Hepatocyte (in vitro differentiated cells): ENCODE measurements around the gene MLPH. TPM values are rescaled to one million over a fixed set of nuclear protein-coding genes. Genes with fewer than 3 reads are reported as not detected.

Source experiments
- DNase-seq: peaks from one replicate; pipeline ENCODE4 v3.0.0-alpha.2; 2016; ENCODE audit warnings: low spot score
- H2AFZ ChIP-seq: fragments of 200-600 bp; sonication (generic); 2 replicates; pipeline ENCODE4 v1.6.0; 2016; ENCODE audit warnings: antibody characterized with exemption, mild to moderate bottlenecking
- H3K27ac ChIP-seq: fragments of 200-600 bp; sonication (generic); 2 replicates; pipeline ENCODE4 v1.5.1; 2016; ENCODE audit warnings: mild to moderate bottlenecking
- H3K27me3 ChIP-seq: fragments of 200-600 bp; sonication (generic); 2 replicates; pipeline ENCODE4 v1.6.1; 2016
- H3K36me3 ChIP-seq: fragments of 200-600 bp; sonication (generic); replicated peaks from 2 replicates; pipeline ENCODE4 v1.5.1; 2016; ENCODE audit warnings: low read depth; ENCODE audit not compliant: insufficient read depth
- H3K4me1 ChIP-seq: fragments of 200-600 bp; sonication (generic); 2 replicates; pipeline ENCODE4 v1.5.1; 2016; ENCODE audit warnings: mild to moderate bottlenecking, moderate library complexity; ENCODE audit not compliant: insufficient read depth
- H3K4me2 ChIP-seq: fragments of 200-600 bp; sonication (generic); 2 replicates; pipeline ENCODE4 v1.6.0; 2016
- H3K4me3 ChIP-seq: fragments of 200-600 bp; sonication (generic); 2 replicates; pipeline ENCODE4 v1.5.1; 2016; ENCODE audit warnings: mild to moderate bottlenecking
- H3K79me2 ChIP-seq: fragments of 200-600 bp; sonication (generic); 2 replicates; pipeline ENCODE4 v1.6.0; 2017; ENCODE audit warnings: mild to moderate bottlenecking
- H3K9me2 ChIP-seq: fragments of 200-600 bp; sonication (generic); replicated peaks from 2 replicates; pipeline ENCODE4 v1.6.0; 2017; ENCODE audit warnings: mild to moderate bottlenecking; ENCODE audit not compliant: insufficient read depth
- H3K9me3 ChIP-seq: fragments of 200-600 bp; sonication (generic); 2 replicates; pipeline ENCODE4 v1.5.1; 2016; ENCODE audit warnings: low read depth, mild to moderate bottlenecking
- H4K20me1 ChIP-seq: fragments of 200-600 bp; sonication (generic); 2 replicates; pipeline ENCODE4 v1.6.0; 2016; ENCODE audit warnings: mild to moderate bottlenecking; ENCODE audit not compliant: insufficient read depth, poor library complexity, severe bottlenecking
- CTCF ChIP-seq: fragments of 200-600 bp; sonication (generic); IDR thresholded peaks from 2 replicates; pipeline ENCODE4 v1.5.1; 2016; ENCODE audit warnings: antibody characterized with exemption, mild to moderate bottlenecking; ENCODE audit not compliant: poor library complexity
- EZH2 ChIP-seq: fragments of 200-600 bp; sonication (generic); IDR thresholded peaks from 2 replicates; pipeline ENCODE4 v1.6.1; 2016; ENCODE audit warnings: antibody characterized with exemption, mild to moderate bottlenecking, borderline replicate concordance
- EZH2phosphoT487 ChIP-seq: fragments of 200-600 bp; sonication (generic); IDR thresholded peaks from one replicate; pipeline ENCODE4 v1.6.1; 2018; ENCODE audit warnings: antibody characterized with exemption, mild to moderate bottlenecking, low read depth, moderate library complexity; ENCODE audit not compliant: unreplicated experiment, severe bottlenecking
- WGBS: methylation state at CpG from one replicate; pipeline ENCODE4 v1.1.6; 2016; ENCODE audit warnings: low lambda C conversion rate; ENCODE audit errors: missing lambda C conversion rate; 5-methylcytosine and 5-hydroxymethylcytosine counted together
- polyA plus RNA-seq: library from polyadenylated mRNA; unstranded; fragments of >200 nt; fragmentation: Nextera tagmentation; extraction: Ambion mirVana; gene quantifications from 2 replicates; pipeline ENCODE4 v1.2.1, GENCODE V29; 2016
- total RNA-seq: library from RNA; depleted of rRNA; stranded (reverse); fragments of >200 nt; gene quantifications from 2 replicates; pipeline ENCODE4 v1.2.3, GENCODE V29; 2014

The MLPH gene
- total and polyA plus RNA-seq, 2 experiments from 2014 or later: 6.7 to 12.3 TPM

GRCh38 chr2:237529452-237530402 lies 42.7 kb downstream of the MLPH start:
- TF ChIP-seq EZH2: no peak
- no peak for TF ChIP-seq EZH2phosphoT487
- no peak for TF ChIP-seq CTCF
- no peak overlapping the region for H2AFZ ChIP-seq
- H3K9me2 ChIP-seq: no peaks in the 10 kb centered on the region
- H3K36me3 ChIP-seq: no peaks in the 10 kb centered on the region
- DNase-seq: no peak
- H3K9me3 ChIP-seq: no peaks in the 10 kb centered on the region
- H3K4me3 ChIP-seq: no peak overlapping the region
- 92% methylated on average over 19 of the region's 19 CpGs for WGBS
- H3K27me3 ChIP-seq: no peaks in the 10 kb centered on the region
- no peaks in the 10 kb centered on the region for H3K79me2 ChIP-seq
- H3K4me2 ChIP-seq: no peak overlapping the region
- no peak overlapping the region for H3K27ac ChIP-seq
- no peaks in the 10 kb centered on the region for H3K4me1 ChIP-seq
- no peaks in the 10 kb centered on the region for H4K20me1 ChIP-seq

- Histone ChIP-seq H3K27me3 (no peaks in the 10 kb centered on the region), H3K79me2 (no peaks in the 10 kb centered on the region), H4K20me1 (no peaks in the 10 kb centered on the region), H2AFZ (no peak overlapping the region), H3K9me3 (no peaks in the 10 kb centered on the region), H3K9me2 (no peaks in the 10 kb centered on the region), H3K36me3 (no peaks in the 10 kb centered on the region), H3K27ac (no peak overlapping the region), H3K4me3 (no peak overlapping the region), H3K4me1 (no peaks in the 10 kb centered on the region), H3K4me2 (no peak overlapping the region)
- no peak for DNase-seq
- 88% methylated on average over 12 of the region's 12 CpGs for WGBS
- TF ChIP-seq EZH2phosphoT487 (no peak), EZH2 (no peak), CTCF (no peak)
These were observed 43.7 kb downstream of the MLPH start for GRCh38 chr2:237530472-237531433.

- Histone ChIP-seq H3K27ac (no peak overlapping the region), H3K4me3 (no peak overlapping the region), H3K4me1 (no peaks in the 10 kb centered on the region), H3K9me2 (no peaks in the 10 kb centered on the region), H3K79me2 (no peaks in the 10 kb centered on the region), H2AFZ (no peak overlapping the region), H3K4me2 (no peak overlapping the region), H4K20me1 (no peaks in the 10 kb centered on the region), H3K36me3 (no peaks in the 10 kb centered on the region), H3K9me3 (no peaks in the 10 kb centered on the region), H3K27me3 (no peaks in the 10 kb centered on the region)
- 44% methylated on average over 11 of the region's 11 CpGs for WGBS
- TF ChIP-seq CTCF: no peak
- no peak for TF ChIP-seq EZH2
- no peak for TF ChIP-seq EZH2phosphoT487
- DNase-seq: no peak
These were observed 45.1 kb downstream of the MLPH start for GRCh38 chr2:237532160-237532559.
